Measurements from ENCODE around the gene ZIM2.

- no peak for TF ChIP-seq EZH2phosphoT487 (IDR thresholded peaks at IDR 0.05; ENCODE audit: insufficient read depth, low read depth)
- TF ChIP-seq EZH2 (IDR thresholded peaks at IDR 0.05; ENCODE audit: insufficient read depth, poor library complexity, severe bottlenecking): no peak
Measured at GRCh38 chr19:56827708-56828107, 12.8 kb downstream of the ZIM2 start.

All from GM23248 (cell line).